Tibial nerve (tissue), 4 donors: ENCODE data around the gene SQOR. TPM values are rescaled to one million over a fixed set of nuclear protein-coding genes. Genes with fewer than 3 reads are reported as not detected.

Source experiments
- DNase-seq, 2 donors: peaks; one replicate each; pipeline ENCODE4 v3.0.0-alpha.2; 2019; ENCODE audit warnings: low spot score in 2 of 2
- H3K27ac ChIP-seq, 4 donors: fragments of 200-600 bp; sonication (generic) in 3 of 4; one replicate each; pipeline ENCODE4 v1.5.1; 2017 to 2019; ENCODE audit warnings: mild to moderate bottlenecking in 1 of 4
- H3K27me3 ChIP-seq, 2 donors: fragments of 200-600 bp; sonication (generic) in 1 of 2; one replicate each; pipeline versions ENCODE4 v1.5.1 to v1.6.0; 2017 to 2019
- H3K36me3 ChIP-seq, 3 donors: fragments of 200-600 bp; sonication (generic); one replicate each; pipeline ENCODE4 v1.5.1; 2018 to 2019
- H3K4me1 ChIP-seq, 4 donors: fragments of 200-600 bp; sonication (generic) in 3 of 4; one replicate each; pipeline ENCODE4 v1.5.1; 2017 to 2019
- H3K4me3 ChIP-seq, 4 donors: fragments of 200-600 bp; sonication (generic) in 3 of 4; one replicate each; pipeline ENCODE4 v1.5.1; 2017 to 2019; ENCODE audit warnings: mild to moderate bottlenecking in 1 of 4, moderate library complexity in 1 of 4
- H3K9me3 ChIP-seq, 4 donors: fragments of 200-600 bp; sonication (generic) in 3 of 4; one replicate each; pipeline ENCODE4 v1.5.1; 2017 to 2019
- EP300 ChIP-seq, 2 donors: sonication (generic); formaldehyde crosslinking; IDR thresholded peaks; one replicate each; pipeline ENCODE4 v1.6.1; 2017; ENCODE audit warnings: antibody characterized with exemption in 2 of 2, mild to moderate bottlenecking in 1 of 2
- POLR2A ChIP-seq, 2 donors: fragments of 450-650 bp; IDR thresholded peaks; one replicate each; pipeline ENCODE4 v1.6.1; 2017; ENCODE audit warnings: antibody characterized with exemption in 2 of 2, mild to moderate bottlenecking in 2 of 2, moderate library complexity in 2 of 2
- WGBS, 2 donors: methylation state at CpG; one replicate each; pipeline ENCODE4 v1.1.5; 2018; 5-methylcytosine and 5-hydroxymethylcytosine counted together
- total RNA-seq, 4 donors: library from RNA; depleted of rRNA; stranded (reverse); fragments of >200 nt; gene quantifications; one replicate each; pipeline ENCODE4 v1.1.0, GENCODE V29; 2016
- TF ChIP-seq, protein P1 (sequence below), 5 experiments: fragments of 200-600 bp in 3 of 5; fragments of 450-650 bp in 2 of 5; sonication (generic) in 3 of 5; IDR thresholded peaks; one replicate each; pipeline ENCODE4 v1.5.1; 2016 to 2019; ENCODE audit warnings: antibody characterized with exemption in 5 of 5, mild to moderate bottlenecking in 3 of 5, moderate library complexity in 2 of 5

SQOR gene
- total RNA-seq, 4 donors from 2014 or later, result 50.4 to 96.1 (median 60.2) TPM

- Histone ChIP-seq H3K36me3 (peaks cover 3 to 72% (median 18%) of the 10 kb centered on the region in 3 donors), H3K4me3 (no peak overlapping the region), H3K27me3 (no peaks in the 10 kb centered on the region), H3K9me3 (no peaks in the 10 kb centered on the region), H3K4me1 (no peaks in the 10 kb centered on the region), H3K27ac (no peak overlapping the region)
- TF ChIP-seq EP300 (IDR thresholded peaks at IDR 0.05), result no peak
- no peak for TF ChIP-seq POLR2A (IDR thresholded peaks at IDR 0.05)
- TF ChIP-seq, protein P1, sequence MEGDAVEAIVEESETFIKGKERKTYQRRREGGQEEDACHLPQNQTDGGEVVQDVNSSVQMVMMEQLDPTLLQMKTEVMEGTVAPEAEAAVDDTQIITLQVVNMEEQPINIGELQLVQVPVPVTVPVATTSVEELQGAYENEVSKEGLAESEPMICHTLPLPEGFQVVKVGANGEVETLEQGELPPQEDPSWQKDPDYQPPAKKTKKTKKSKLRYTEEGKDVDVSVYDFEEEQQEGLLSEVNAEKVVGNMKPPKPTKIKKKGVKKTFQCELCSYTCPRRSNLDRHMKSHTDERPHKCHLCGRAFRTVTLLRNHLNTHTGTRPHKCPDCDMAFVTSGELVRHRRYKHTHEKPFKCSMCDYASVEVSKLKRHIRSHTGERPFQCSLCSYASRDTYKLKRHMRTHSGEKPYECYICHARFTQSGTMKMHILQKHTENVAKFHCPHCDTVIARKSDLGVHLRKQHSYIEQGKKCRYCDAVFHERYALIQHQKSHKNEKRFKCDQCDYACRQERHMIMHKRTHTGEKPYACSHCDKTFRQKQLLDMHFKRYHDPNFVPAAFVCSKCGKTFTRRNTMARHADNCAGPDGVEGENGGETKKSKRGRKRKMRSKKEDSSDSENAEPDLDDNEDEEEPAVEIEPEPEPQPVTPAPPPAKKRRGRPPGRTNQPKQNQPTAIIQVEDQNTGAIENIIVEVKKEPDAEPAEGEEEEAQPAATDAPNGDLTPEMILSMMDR (IDR thresholded peaks at IDR 0.05), result no peak
- 62 to 71% methylated on average over 5 of the region's 5 CpGs for WGBS, 2 donors
- DNase-seq, result no peak
Measured at GRCh38 chr15:45670091-45670490, 35.3 kb downstream of the SQOR start.

- Histone ChIP-seq H3K9me3 (no peaks in the 10 kb centered on the region), H3K27me3 (no peaks in the 10 kb centered on the region), H3K27ac (no peak overlapping the region), H3K36me3 (peaks cover 3 to 77% (median 18%) of the 10 kb centered on the region in 3 donors), H3K4me1 (no peaks in the 10 kb centered on the region), H3K4me3 (no peak overlapping the region)
- TF ChIP-seq, protein P1 (IDR thresholded peaks at IDR 0.05), result no peak
- TF ChIP-seq EP300 (IDR thresholded peaks at IDR 0.05) (no peak), POLR2A (IDR thresholded peaks at IDR 0.05) (no peak)
- 67 to 68% methylated on average over 4 of the region's 4 CpGs for WGBS, 2 donors
- no peak for DNase-seq
Measured at GRCh38 chr15:45670511-45670910, 35.7 kb downstream of the SQOR start.

DNA sequence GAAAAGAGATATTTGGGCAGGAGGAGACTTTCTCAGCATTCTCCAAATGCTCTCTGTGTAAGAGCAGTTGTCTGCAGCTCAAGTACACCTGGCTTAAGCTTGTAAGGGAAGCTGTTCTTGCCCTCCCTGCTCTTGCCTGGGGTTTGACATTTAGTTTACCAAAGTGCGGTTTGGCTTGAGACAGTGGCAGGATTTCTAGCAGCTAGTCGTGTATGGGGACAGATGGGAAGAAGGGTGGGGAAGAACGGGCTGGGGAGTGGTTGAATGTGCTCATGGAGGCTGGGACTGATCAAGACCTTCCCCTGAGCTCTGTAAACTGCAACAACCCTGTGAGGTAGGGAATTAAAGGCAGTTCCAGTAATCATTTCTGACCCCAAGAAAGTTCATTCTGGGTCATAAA lies 39.8 kb downstream of the SQOR start:
- Histone ChIP-seq H3K4me3 (no peak overlapping the region), H3K27ac (no peak overlapping the region), H3K27me3 (no peaks in the 10 kb centered on the region), H3K4me1 (no peaks in the 10 kb centered on the region), H3K9me3 (no peaks in the 10 kb centered on the region), H3K36me3 (peaks cover 1 to 94% (median 12%) of the 10 kb centered on the region in 3 donors)
- WGBS, 2 donors, result 47 to 60% methylated on average over 3 of the region's 3 CpGs
- TF ChIP-seq, protein P1 (IDR thresholded peaks at IDR 0.05), result no peak
- TF ChIP-seq EP300 (IDR thresholded peaks at IDR 0.05), result no peak
- no peak for TF ChIP-seq POLR2A (IDR thresholded peaks at IDR 0.05)
- no peak for DNase-seq

DNA sequence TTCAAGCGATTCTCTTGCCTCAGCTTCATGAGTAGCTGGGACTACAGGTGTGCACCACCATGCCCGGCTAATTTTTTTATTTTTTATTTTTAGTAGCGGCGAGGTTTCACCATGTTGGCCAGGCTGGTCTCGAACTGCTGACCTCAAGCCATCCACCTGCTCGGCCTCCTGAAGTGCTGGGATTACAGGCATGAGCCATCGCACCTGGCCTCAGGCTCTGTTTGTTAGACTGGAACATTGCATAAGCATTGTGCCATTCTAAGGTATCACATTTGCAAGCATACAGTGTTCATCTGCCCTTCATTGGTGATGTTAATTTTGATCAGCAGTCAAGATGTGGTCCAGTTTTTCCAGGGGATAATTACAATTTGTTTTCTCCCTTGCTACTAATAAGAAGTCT lies 43.0 kb downstream of the SQOR start:
- no peaks in the 10 kb centered on the region for H3K27me3 ChIP-seq
- H3K27ac ChIP-seq, result no peak overlapping the region
- TF ChIP-seq, protein P1 (IDR thresholded peaks at IDR 0.05), result no peak
- TF ChIP-seq POLR2A (IDR thresholded peaks at IDR 0.05), result no peak
- no peak for TF ChIP-seq EP300 (IDR thresholded peaks at IDR 0.05)
- H3K36me3 ChIP-seq, result peaks cover 0 to 91% (median 12%) of the 10 kb centered on the region in 3 donors
- no peak overlapping the region for H3K4me3 ChIP-seq
- WGBS, 2 donors, result 95 to 97% methylated on average over 7 of the region's 7 CpGs
- DNase-seq, result no peak
- H3K4me1 ChIP-seq, result no peaks in the 10 kb centered on the region
- H3K9me3 ChIP-seq, result no peaks in the 10 kb centered on the region

DNA sequence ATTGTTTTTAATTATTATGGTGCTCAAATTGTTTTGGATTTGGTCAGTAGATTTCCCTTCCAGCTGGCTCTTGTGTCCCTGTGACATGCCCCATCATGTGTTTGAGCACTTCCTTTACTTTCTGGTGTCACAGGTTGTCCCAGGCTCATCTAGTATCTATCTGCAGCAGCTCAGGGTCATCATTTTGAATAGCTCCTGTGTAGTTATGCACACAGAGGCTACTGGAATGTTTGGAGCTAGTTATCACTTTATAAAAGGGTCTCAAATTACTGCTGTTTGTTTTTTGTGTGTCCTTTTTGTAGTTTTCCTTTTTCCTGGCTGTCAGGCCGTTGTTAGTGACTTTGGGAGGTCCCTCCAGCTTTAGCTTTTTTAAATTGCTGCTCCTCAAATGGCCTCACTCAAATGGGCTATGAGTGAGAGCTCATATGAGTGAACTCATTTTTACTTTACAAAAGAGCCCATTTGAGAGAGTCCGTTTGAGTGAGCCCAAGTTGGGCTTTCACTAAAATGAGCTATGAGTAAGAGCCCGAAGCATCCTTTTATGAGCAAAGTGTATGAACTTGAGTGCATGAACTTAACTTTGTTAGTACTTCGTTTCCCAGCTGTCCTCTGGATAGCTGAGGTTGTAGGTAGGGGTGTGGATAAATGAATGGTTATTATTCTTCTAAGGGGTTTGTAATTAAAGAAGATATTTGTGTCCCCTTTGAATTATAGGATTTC lies 43.8 kb downstream of the SQOR start:
- H3K9me3 ChIP-seq, result no peaks in the 10 kb centered on the region
- TF ChIP-seq EP300 (IDR thresholded peaks at IDR 0.05) (no peak), POLR2A (IDR thresholded peaks at IDR 0.05) (no peak)
- TF ChIP-seq, protein P1 (IDR thresholded peaks at IDR 0.05), result no peak
- no peak overlapping the region for H3K27ac ChIP-seq
- 49 to 60% methylated on average over 4 of the region's 4 CpGs for WGBS, 2 donors
- no peak overlapping the region for H3K4me3 ChIP-seq
- DNase-seq, result no peak
- peaks cover 0 to 91% (median 17%) of the 10 kb centered on the region in 3 donors for H3K36me3 ChIP-seq
- H3K27me3 ChIP-seq, result no peaks in the 10 kb centered on the region
- no peaks in the 10 kb centered on the region for H3K4me1 ChIP-seq
